ENCODE results near the gene DIDO1. TPM values are rescaled to one million over a fixed set of nuclear protein-coding genes. Genes with fewer than 3 reads are reported as not detected.
A peak's percentile ranks its signal among the peaks of the same experiment; 100 is the strongest.

The DIDO1 gene
- total RNA-seq, 4 donors from 2014 or later = 67.7 to 92.9 (median 72.2) TPM

DNA sequence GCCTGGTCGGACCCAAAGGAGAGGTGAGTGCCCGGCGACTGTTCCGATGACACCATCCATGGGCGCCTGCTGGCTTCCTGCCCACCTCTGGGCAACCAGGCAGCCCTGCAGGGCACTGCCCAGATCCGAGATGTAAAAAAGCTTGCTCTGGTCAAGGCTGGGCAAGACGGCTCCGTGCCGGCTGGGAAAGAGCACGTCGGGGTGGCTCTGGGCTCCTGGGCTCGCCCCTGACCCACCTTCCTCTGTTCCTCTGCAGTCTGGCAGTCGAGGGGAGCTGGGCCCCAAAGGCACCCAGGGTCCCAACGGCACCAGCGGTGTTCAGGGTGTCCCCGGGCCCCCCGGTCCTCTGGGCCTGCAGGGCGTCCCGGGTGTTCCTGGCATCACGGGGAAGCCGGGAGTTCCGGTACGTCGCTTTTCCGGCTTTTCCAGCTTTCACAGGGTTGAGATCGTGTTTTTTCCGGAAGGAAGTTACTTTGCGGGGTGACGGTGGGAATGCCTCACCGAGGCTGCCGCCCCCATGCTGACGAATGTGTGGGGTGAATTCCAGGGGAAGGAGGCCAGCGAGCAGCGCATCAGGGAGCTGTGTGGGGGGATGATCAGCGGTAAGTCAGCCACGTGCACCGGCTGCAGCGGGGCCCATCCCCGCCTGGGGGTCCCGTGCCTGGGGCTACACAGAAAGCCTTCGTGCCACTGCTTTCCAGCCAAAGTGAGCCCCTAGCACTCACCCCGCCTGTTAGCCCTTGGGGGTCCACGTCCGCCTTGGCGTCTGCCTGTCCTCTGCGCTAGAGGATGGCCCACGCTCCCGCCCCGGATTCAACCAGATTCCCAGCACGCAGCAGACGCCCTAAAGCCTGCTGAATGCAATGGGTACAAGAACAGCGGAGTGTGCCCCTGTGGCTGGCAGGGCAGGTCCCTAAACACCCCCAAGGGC lies 90.1 kb downstream of the DIDO1 start:
- TF ChIP-seq, protein P1, sequence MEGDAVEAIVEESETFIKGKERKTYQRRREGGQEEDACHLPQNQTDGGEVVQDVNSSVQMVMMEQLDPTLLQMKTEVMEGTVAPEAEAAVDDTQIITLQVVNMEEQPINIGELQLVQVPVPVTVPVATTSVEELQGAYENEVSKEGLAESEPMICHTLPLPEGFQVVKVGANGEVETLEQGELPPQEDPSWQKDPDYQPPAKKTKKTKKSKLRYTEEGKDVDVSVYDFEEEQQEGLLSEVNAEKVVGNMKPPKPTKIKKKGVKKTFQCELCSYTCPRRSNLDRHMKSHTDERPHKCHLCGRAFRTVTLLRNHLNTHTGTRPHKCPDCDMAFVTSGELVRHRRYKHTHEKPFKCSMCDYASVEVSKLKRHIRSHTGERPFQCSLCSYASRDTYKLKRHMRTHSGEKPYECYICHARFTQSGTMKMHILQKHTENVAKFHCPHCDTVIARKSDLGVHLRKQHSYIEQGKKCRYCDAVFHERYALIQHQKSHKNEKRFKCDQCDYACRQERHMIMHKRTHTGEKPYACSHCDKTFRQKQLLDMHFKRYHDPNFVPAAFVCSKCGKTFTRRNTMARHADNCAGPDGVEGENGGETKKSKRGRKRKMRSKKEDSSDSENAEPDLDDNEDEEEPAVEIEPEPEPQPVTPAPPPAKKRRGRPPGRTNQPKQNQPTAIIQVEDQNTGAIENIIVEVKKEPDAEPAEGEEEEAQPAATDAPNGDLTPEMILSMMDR (IDR thresholded peaks at IDR 0.05) = no peak
- TF ChIP-seq POLR2A (IDR thresholded peaks at IDR 0.05) = no peak
- DNase-seq = no peak
- intact Hi-C loops (cut with DNase I) = no loop called here
- Histone ChIP-seq H3K27ac (no peak overlapping the region), H3K36me3 (peaks cover 0 to 3% of the 10 kb centered on the region in 2 donors), H3K4me1 (peaks cover 18 to 24% of the 10 kb centered on the region in 2 donors), H3K4me3 (replicated peaks in 1 of 3) (no peak overlapping the region), H3K9me3 (no peaks in the 10 kb centered on the region), H3K27me3 (no peaks in the 10 kb centered on the region)
- 81 to 91% methylated on average over 35 to 45 of the region's 52 CpGs for WGBS, 2 donors

DNA sequence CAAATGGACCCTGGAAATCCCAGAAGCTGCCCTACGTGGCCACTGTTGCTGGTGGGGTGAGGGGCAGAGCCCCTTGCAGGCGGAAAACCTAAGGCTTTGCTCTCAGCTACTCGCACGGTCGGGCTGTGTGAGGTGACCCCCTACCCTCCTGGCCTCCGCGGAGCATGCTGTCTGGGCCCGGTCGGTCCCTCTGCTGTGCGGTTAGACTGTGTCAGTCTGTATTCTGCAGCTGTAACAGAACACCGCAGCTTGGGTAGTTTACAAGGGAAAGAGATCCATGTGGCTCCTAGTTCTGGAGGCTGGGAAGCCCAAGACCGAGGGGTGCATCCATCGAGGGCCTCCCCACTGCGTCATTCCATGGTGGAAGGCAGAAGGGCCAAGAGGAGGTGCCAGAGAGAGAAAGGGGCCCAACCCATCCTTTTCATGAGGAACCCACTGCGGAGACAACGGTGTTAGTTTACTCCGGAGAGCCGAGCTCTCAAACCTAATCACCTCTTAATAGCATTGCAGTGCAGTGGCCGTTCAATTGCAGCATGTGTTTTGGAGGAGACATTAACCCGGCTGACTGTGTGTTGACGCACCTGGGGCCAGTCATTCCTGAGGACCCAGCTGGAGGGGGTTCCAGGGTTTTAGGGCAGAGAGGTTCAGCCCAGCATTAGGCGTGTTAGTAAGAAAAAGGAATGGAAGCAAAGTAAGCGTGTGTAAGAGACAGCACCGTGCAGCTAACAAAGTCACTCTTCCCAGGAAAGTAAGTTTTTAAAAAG lies 91.2 kb downstream of the DIDO1 start:
- Histone ChIP-seq H3K4me3 (replicated peaks in 1 of 3) (no peak overlapping the region), H3K9me3 (no peaks in the 10 kb centered on the region), H3K27me3 (no peaks in the 10 kb centered on the region), H3K36me3 (no peaks in the 10 kb centered on the region), H3K27ac (no peak overlapping the region), H3K4me1 (peaks cover 18 to 27% of the 10 kb centered on the region in 2 donors)
- no peak for TF ChIP-seq POLR2A (IDR thresholded peaks at IDR 0.05)
- TF ChIP-seq, protein P1 (IDR thresholded peaks at IDR 0.05) = no peak
- intact Hi-C loops (cut with DNase I) = no loop called here
- 87 to 89% methylated on average over 23 to 24 of the region's 24 CpGs for WGBS, 2 donors
- no peak for DNase-seq

DNA sequence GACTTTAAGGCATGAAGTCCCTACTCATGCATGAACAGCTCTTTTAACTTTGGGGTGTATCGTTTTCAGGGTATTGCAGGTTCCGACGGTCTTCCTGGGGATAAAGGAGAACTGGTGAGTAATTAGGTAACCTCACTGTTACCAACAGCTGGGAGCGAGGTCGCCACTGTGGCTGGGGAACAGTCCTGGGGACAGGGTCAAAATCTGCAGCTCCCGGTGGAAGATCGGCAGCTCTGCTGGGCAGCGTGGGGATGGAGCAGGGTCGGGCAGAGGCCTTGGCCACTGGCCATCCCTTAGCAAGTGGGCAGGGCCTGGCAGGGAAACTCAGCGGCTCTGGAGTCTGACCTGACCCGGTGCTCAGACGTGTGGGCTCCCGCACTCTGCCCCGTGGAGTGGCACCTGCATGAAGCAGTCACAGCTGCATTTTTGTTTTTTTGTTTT lies 93.3 kb downstream of the DIDO1 start:
- Histone ChIP-seq H3K27me3 (no peaks in the 10 kb centered on the region), H3K4me3 (replicated peaks in 1 of 3) (no peak overlapping the region), H3K4me1 (peaks cover 24 to 47% of the 10 kb centered on the region in 2 donors), H3K27ac (peak overlapping the region in 2 of 3 donors; percentile 50 to 51), H3K9me3 (no peaks in the 10 kb centered on the region), H3K36me3 (no peaks in the 10 kb centered on the region)
- TF ChIP-seq, protein P1 (IDR thresholded peaks at IDR 0.05) = no peak
- no peak for TF ChIP-seq POLR2A (IDR thresholded peaks at IDR 0.05)
- intact Hi-C loops (cut with DNase I) = no loop called here
- DNase-seq = peak; percentile 56 to 72
- 48 to 56% methylated on average over 14 of the region's 14 CpGs for WGBS, 2 donors

DNA sequence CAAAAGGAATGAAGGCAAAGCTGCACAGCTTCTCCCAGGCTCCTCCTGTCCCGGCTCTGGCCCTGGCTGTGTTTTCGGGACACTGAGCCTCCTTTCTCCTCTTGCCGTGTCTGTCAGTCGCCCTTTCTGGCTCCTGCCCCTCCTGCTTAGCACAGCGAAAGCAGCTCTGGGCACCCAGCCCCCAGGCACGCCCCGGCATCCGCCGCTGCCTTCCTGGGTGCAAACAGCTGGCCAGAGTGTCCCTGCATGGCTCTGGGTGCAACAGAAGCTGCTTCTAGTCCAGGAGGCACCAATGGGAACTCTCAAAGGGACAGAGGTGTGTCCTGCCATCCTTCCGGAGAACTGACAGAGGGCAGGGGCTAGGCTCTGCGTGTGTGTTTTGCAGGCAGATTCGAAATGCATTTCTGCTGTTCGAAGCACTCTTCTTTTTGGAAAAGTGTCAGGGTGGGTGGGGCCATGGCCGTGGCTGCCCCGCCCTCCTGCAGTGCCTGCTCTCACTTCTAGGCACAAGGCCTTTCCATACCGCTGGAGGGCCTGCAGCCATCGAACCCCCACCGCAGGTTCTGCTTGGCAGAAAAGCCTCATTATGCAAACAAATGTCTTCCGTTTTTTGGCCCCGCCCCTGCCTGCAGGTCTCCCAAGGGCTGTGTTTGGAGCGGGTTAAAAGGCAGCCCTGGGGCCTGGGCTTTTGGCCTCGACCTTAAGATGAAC lies 93.9 kb downstream of the DIDO1 start:
- no peaks in the 10 kb centered on the region for H3K36me3 ChIP-seq
- peak overlapping the region in 2 of 3 donors; percentile 50 to 51 for H3K27ac ChIP-seq
- H3K4me3 ChIP-seq (replicated peaks in 1 of 3) = no peak overlapping the region
- TF ChIP-seq, protein P1 (IDR thresholded peaks at IDR 0.05) = no peak
- TF ChIP-seq POLR2A (IDR thresholded peaks at IDR 0.05) = no peak
- H3K27me3 ChIP-seq = no peaks in the 10 kb centered on the region
- no peaks in the 10 kb centered on the region for H3K9me3 ChIP-seq
- 42 to 45% methylated on average over 12 to 22 of the region's 22 CpGs for WGBS, 2 donors
- intact Hi-C loops (cut with DNase I) = no loop called here
- peaks cover 30 to 53% of the 10 kb centered on the region in 2 donors for H3K4me1 ChIP-seq
- DNase-seq = peak; percentile 48 to 49
